ENCODE measurements around the gene COPZ2.

- TF ChIP-seq CTCF (IDR thresholded peaks at IDR 0.05; ENCODE audit: borderline replicate concordance, extremely low read depth, low read length, poor library complexity, severe bottlenecking) (no peak), EZH2 (IDR thresholded peaks at IDR 0.05; ENCODE audit: borderline replicate concordance, low read depth, low read length, severe bottlenecking) (no peak)
Measured at GRCh38 chr17:47993964-47994363, 43.6 kb downstream of the COPZ2 start.

Data from DND-41 (cell line).